ENCODE results near the gene ATG16L2.

DNA sequence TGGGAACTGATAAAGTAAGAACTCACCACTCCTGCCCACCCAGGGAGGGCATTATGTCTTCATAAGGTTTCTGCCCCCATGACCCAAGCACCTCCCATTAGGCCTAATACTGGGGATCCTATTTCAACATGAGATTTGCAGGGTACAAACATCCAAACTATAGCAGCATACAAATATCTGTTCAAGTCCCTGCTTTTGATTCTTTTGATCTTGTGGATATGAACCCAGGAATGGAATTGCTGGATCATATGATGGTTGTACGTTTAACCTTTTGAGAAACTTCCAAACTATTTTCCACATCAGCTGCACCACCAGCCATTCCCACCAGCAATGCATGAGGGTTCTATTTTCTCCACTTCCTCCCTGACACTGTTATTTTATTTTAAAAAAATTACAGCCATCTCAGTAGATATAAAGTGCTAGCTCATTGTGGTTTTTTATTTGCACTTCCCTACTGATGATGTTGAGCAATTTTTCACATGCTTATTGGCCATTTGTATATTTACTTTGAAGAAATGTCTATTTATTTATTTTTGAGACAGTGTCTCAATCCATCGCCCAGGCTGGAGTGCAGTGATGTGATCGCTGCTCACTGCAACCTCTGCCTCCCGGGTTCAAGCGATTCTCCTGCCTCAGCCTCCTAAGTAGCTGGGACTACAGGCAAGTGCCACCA lies 7.1 kb upstream of the ATG16L2 start:
- no peak for TF ChIP-seq CTCF (IDR thresholded peaks at IDR 0.05; ENCODE audit: low read depth, low read length, missing input control)
- TF ChIP-seq, protein P1, sequence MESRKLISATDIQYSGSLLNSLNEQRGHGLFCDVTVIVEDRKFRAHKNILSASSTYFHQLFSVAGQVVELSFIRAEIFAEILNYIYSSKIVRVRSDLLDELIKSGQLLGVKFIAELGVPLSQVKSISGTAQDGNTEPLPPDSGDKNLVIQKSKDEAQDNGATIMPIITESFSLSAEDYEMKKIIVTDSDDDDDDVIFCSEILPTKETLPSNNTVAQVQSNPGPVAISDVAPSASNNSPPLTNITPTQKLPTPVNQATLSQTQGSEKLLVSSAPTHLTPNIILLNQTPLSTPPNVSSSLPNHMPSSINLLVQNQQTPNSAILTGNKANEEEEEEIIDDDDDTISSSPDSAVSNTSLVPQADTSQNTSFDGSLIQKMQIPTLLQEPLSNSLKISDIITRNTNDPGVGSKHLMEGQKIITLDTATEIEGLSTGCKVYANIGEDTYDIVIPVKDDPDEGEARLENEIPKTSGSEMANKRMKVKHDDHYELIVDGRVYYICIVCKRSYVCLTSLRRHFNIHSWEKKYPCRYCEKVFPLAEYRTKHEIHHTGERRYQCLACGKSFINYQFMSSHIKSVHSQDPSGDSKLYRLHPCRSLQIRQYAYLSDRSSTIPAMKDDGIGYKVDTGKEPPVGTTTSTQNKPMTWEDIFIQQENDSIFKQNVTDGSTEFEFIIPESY (IDR thresholded peaks at IDR 0.05), result peak; percentile 65
- TF ChIP-seq MAX (IDR thresholded peaks at IDR 0.05), result peak; percentile 65
- no peak for TF ChIP-seq EGR1 (IDR thresholded peaks at IDR 0.05; ENCODE audit: low read depth in 2 of 2)

Data from liver (tissue), 3 donors.